ENCODE results near the gene LAMTOR2. TPM values are rescaled to one million over a fixed set of nuclear protein-coding genes. Genes with fewer than 3 reads are reported as not detected.

The LAMTOR2 gene
- total RNA-seq, 1 experiment from 2014 or later = 70.9 TPM

DNA sequence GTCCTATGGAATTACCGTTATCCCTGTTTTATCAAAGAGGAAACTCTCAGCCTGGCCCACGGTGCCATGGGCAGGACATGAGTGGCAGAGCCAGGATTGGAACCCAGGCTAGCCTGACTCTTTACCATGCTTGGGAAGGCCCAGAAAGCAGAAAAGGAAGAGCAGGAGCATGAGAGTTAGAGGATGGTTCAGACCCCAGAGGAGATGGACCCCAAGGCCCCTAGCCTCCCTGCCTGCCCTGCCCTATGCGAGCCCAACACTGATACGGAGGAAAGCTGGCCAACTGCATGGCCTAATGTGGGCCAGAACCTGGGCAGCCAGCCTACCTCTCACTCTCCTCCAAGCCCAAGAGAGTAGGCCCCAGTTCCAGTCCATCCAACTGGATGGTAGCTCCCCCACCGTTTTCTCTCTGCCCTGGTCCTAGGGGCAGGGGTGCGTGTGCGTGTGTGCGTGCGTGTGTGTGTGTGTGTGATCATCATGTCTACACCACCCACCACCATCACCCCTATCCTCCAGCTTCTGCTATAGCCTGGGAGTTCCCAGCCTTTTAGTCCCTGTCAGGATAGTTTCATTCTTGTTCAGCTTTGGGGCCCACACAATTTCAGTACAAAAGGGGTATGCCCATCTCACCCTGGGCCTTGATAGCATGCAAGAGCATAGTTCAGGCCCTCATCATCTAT is 43.1 kb downstream of the LAMTOR2 start:
- no peak for DNase-seq (ENCODE audit: low read depth)

DNA sequence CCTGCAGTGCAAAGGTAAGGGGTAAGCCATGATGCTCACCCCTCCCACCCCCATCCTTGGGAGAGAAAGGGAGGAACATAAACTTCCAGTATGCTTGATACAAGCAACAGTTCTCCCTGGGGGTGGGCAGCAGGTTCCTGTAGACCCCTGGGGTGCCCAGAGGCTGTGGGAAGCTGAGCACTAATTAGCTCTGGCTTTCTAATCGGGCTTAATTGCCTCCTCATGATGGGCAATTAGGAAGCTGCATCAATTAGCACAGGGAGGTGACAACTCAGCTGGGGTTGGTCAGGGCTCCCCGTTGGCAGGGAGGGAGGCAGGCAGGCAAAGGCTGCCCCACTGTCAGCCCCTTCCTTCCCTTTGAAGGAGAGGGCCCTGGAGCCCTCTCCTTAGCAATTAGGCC is 44.2 kb downstream of the LAMTOR2 start:
- no peak for DNase-seq (ENCODE audit: low read depth)

DNA sequence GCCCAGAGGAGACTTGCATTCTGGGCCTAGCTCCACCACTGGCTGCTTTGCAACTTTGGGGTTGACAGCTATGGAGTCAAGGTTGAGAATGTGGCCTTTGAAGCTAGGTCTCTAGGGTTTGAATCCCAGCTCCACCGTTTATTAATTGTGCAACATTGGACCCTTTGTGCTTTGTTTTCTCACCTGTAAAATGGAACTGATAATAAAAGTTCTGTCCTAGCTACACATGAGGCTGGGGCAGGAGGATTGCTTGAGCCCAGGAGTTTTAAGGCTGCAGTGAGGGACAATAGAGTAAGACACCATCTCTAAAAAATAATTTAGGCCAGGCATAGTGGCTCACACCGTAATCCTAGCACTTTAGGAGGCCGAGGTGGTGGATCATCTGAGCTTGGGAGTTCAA is 44.7 kb downstream of the LAMTOR2 start:
- DNase-seq (ENCODE audit: low read depth) = no peak

DNA sequence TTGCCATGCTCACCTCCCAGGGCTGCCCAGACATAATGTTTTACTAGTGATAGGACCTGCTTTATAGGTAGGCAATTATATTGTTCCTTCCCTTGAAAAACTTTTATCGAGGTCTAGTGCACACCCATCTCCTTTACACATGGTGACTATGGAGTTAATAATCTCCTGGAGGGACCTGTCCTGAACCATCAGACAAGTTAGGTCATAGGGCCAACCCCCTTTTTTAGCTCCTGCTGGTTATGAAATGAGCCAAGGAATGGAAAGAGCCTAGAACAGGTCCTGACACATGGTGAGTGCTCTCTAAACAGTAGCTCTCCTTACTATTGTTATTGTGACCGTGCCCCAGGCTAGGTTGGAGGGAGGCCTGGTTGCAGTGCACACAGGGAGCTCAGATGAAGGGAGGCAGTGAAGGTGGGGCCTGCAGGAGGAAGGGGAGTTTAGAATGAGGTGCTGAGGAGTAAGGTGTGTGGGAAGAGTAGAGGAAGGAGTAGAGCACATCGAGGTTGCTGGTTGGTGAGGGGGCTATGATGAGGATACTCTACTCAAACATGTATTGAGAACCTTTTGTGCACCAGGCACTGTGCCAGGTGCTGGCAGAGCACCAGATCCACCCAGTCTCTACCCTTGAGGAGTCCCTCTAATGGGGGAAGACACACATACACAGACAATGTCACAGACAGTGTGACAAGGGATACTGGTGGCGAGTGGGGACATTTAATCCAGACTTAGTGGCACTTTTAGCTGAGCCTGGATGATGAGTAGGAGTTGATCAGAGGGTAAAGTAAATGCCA is 45.8 kb downstream of the LAMTOR2 start:
- no peak for DNase-seq (ENCODE audit: low read depth)

DNA sequence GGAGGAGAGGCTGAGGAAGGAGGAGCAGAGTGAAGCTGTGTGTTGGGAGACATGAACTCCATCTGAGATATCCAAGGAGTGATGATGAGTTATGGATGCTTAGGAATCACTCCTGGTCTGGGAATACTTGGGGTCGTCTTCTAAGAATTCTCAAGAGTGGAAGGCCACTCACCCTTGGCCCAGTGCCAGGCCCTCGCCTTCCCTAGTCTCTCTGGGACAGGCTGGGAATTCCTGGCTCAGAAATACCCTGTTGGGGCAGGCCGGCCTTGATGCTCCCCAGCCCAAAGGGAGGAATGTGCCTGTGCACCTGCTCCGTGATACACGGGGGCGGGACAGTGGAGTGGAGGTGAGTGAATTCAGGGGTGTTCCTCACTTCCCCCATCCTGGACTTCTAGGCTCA is 47.3 kb downstream of the LAMTOR2 start:
- no peak for DNase-seq (ENCODE audit: low read depth)

DNA sequence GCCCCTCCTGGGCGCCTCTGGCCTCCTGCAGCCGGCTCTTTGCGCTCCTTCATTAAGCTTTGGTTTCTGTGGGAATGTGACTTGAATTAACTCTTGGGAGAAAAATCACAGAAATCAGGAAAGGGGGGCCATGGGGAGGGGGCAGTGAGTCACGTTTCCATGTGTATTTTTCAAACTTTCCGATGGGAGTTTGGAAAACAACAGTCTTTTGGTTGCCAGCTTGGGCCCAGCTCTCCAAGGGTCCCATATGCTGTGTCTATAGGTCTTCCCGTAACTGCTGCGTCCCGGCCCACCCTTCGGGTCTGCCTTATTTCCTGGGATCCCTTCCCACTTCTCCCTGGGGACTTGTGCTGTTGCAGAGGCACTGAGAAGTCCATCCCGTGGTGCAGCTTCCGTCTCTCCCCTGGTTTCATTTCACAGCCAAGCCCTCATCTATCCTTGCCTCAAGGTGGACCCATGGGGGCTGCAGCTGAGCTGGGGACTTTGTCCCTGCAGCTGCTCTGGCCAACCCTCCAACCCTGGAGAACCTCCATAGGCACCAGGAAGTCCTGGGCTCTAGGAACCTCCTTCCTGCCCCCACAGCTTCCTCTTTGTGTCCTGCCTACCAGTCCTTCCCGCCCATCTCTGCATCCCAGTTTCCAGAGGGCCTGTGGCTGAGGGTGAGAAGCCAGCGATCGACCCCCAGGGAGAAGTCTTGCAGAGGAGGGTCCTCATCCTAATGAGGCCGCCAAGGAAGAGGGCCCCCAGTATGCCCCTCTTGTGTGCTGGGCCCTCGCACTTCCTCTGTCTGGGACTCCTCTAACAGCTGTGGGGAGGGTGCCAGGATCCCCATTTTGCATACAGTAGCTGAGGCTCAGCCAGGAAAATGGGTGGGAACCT is 48.3 kb downstream of the LAMTOR2 start:
- DNase-seq (ENCODE audit: low read depth) = no peak

DNA sequence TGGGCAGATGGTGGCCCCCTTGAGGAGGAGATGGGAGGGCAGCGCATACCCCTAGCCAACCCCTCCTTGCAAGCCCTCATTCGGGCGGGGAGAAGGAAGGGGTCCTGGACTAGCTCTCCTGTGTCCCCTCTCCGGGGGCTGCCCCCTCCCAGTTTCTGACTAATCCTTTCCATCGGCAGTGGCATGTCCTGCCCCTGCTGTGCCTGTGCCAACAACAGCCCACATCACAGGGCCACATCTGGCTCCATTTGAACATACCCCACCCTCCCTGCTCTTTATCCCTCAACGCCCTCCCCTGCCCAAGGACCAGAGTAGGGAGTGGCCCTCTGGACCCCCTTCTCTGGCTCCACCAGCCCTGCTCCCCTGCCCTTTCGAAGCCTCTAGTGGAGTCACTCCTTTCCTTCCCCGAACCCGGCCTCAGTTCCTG is 49.0 kb downstream of the LAMTOR2 start:
- DNase-seq (ENCODE audit: low read depth) = no peak

DNA sequence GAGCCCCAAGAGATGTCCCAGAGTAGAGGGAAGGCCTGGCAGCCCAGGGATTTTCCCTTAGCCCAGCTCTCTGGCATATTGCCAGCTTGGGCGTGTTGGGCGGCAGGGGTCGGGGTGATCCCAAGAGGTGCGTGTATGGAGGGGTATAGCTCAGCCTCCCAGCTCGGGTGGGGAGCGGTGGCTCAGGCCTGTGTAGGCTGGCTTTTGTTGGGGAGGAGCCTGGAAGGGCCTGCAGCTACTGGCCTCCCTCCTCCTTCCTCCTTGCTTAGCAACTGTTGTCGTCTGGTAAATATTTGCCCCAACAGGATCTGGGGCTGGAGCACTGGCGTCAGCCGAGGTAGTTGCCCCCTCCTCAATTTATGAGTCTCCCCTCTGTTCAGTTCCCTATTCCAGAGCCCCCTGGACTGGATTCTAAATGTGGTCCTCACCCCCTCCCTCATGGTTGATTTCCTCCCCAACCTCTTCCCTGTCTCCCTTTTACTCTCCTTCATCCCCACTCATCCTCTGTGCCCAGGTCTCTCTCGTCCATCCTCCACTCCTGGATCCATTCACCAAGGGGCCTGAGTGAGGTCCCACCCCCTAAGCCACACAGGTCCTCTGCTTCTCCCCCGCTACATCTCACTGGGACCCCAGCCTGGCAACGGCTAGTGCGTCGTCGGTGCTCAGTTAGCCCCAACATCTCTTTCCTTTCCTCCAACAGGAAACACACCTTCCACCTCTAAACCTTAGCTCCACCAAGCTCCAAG is 49.7 kb downstream of the LAMTOR2 start:
- DNase-seq (ENCODE audit: low read depth) = peak; percentile 80

DNA sequence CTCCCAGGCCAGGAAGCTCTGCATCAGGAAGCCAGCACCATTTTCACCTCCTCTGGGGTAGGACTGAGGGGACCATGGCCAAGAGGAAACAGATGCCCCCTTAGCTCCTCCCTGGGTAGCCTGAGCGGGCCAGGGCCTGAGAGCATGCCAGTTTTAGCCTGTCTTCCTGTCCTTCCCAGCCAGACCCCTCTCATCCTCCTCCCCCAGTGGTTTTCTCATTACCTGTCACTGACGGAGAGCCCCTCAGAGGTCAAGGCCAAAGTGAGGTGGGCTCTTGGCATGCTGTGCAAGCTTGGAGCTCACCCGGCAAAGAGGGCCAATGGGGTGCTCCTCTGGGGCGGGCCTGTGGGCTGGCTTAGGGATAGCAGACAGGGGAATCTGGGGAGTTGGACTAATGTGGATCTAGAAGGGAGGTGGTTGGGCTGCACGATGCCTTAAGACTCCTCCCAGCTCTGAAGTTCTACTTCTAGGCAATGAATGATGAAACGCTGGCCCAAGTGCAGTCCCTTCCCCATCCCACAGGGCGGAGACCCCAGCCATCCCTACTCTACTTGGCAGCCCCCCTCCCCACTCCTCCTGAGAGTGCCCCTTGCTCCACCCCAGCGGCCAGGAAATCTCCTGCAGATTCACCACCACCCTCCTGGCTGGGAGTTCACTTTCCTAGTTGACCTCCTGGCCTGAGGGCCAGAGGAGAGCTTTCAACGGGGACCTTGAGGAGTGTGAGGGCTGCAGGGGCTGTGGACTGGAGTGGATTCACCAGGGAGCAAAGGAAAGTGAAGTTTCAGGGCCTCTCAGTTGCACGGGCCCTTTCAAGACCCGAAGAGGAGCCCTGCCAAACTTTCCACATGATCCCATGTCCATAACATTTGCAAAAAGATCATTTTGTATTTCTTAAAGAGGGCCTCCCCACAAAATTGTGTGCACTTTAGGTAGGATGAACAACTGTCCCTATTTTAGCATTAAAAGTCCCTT is 50.6 kb downstream of the LAMTOR2 start:
- DNase-seq (ENCODE audit: low read depth) = no peak

DNA sequence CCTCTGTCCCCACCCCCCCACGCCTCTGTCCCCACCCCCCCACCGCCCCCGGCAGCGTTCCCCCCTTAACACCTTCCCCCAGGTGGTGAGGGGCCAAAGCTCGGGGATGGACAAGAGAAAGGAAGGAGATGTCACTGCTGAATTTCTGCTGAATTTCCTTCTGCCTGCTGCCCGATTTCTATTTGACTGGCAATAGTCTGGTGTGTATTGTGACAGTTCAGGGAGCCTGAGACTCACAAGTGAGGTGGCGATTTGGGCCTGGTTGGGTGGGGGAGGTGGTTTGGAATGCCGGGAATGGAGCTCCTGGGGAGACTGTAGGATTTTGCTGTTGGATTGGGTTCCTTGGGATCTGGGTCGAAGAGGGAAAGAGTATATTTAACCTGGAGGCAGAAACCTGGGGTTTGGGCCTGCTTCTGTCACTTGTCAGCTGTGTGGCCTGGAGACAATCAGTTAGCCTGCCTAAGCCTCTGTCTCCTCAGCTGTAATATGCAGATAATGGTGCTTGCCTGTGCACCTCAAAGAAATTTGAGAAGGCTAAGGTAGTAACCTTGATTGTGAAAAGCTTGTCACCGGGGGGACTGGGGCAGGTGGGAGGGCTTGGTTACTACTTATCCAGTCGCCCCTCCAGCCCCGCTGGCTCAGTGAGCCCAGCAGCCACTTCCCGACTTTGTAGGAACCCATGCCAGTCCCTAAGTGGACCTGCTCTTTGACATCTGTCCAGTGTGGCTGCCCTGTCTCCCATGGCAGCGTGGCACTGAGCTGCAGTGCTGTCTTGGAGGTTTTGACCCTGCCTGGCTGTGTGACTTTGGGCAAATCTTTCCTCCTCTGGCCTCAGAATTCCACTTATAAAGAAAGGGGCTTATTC is 52.3 kb downstream of the LAMTOR2 start:
- DNase-seq (ENCODE audit: low read depth) = no peak

DNA sequence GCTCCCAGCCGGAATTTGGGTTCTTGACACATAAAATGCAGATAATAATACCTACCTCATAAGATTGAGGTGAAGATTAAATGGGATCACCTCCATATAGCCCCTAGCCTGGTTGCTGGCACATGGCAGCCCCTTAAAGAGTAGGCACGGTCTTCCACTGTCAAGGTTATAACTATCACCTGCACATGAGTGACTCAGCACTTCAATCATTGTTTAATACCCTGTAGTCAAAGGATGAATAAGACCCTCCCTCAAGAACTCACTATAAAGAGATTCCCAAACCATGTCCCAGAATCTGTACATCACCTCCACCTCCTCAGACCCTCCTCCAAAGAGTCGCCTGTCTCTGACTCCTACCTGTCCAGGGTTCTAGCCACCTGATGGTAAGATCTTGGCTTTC is 53.5 kb downstream of the LAMTOR2 start:
- no peak for DNase-seq (ENCODE audit: low read depth)

Other genes with a start within 250 kb of the LAMTOR2 start
- gene GON4L, start 197.6 kb upstream of the LAMTOR2 start, total RNA-seq (2014; rRNA removed) = 20.5 and 21.1 TPM in 2 replicates
- gene SYT11, start 195.2 kb upstream of the LAMTOR2 start, total RNA-seq (2014; rRNA removed) = 14.5 and 17.4 TPM in 2 replicates
- 23.1 and 32.9 TPM in 2 replicates for gene RIT1, start 143.4 kb upstream of the LAMTOR2 start, total RNA-seq (2014; rRNA removed)
- 29.6 and 30.3 TPM in 2 replicates for gene KHDC4, start 120.4 kb upstream of the LAMTOR2 start, total RNA-seq (2014; rRNA removed)
- gene RXFP4, start 113.1 kb upstream of the LAMTOR2 start, total RNA-seq (2014; rRNA removed) = not detected in 2 replicates
- 228 and 262 TPM in 2 replicates for gene ARHGEF2, start 76.2 kb upstream of the LAMTOR2 start, total RNA-seq (2014; rRNA removed)
- gene SSR2, start 33.8 kb upstream of the LAMTOR2 start, total RNA-seq (2014; rRNA removed) = 229 and 351 TPM in 2 replicates
- 34.1 and 37.7 TPM in 2 replicates for gene UBQLN4, start 984 bp upstream of the LAMTOR2 start, total RNA-seq (2014; rRNA removed)
- gene RAB25, start 6.4 kb downstream of the LAMTOR2 start, total RNA-seq (2014; rRNA removed) = not detected in 2 replicates
- 4.9 and 5.8 TPM in 2 replicates for gene MEX3A, start 27.7 kb downstream of the LAMTOR2 start, total RNA-seq (2014; rRNA removed)
- 1,371 and 1,475 TPM in 2 replicates for gene LMNA, start 59.9 kb downstream of the LAMTOR2 start, total RNA-seq (2014; rRNA removed)
- 0.40 and 0.64 TPM in 2 replicates for gene SEMA4A, start 98.8 kb downstream of the LAMTOR2 start, total RNA-seq (2014; rRNA removed)
- 11.2 and 15.6 TPM in 2 replicates for gene SLC25A44, start 139.3 kb downstream of the LAMTOR2 start, total RNA-seq (2014; rRNA removed)
- 67.2 and 70.1 TPM in 2 replicates for gene PMF1, start 158.2 kb downstream of the LAMTOR2 start, total RNA-seq (2014; rRNA removed)
- 2.0 and 4.3 TPM in 2 replicates for gene BGLAP, start 187.4 kb downstream of the LAMTOR2 start, total RNA-seq (2014; rRNA removed)
- gene PAQR6, start 193.3 kb downstream of the LAMTOR2 start, total RNA-seq (2014; rRNA removed) = 0.83 and 1.8 TPM in 2 replicates
- 66.1 and 74.9 TPM in 2 replicates for gene SMG5, start 228.0 kb downstream of the LAMTOR2 start, total RNA-seq (2014; rRNA removed)
- gene TMEM79, start 229.5 kb downstream of the LAMTOR2 start, total RNA-seq (2014; rRNA removed) = 2.9 and 3.2 TPM in 2 replicates
- gene GLMP, start 240.9 kb downstream of the LAMTOR2 start, total RNA-seq (2014; rRNA removed) = 42.2 and 45.6 TPM in 2 replicates
- not detected in 2 replicates for gene VHLL, start 244.5 kb downstream of the LAMTOR2 start, total RNA-seq (2014; rRNA removed)